ENCODE measurements around the gene OS9.

- TF ChIP-seq CHD1 (IDR thresholded peaks at IDR 0.05; ENCODE audit: low read depth, low read length) (no peak), CTCF (conservative IDR thresholded peaks at IDR 0.05; ENCODE audit: low read depth, low read length) (no peak), POLR2A (IDR thresholded peaks at IDR 0.05; ENCODE audit: low read depth, low read length) (no peak), MXI1 (IDR thresholded peaks at IDR 0.05; ENCODE audit: borderline replicate concordance, low read depth, low read length) (no peak), RAD21 (IDR thresholded peaks at IDR 0.05; ENCODE audit: low read length) (no peak), MAZ (IDR thresholded peaks at IDR 0.05; ENCODE audit: borderline replicate concordance, low read depth, low read length) (no peak), FOS (IDR thresholded peaks at IDR 0.05; ENCODE audit: low read depth, low read length) (no peak), SMC3 (IDR thresholded peaks at IDR 0.05; ENCODE audit: low read depth, low read length) (no peak), BHLHE40 (IDR thresholded peaks at IDR 0.05; ENCODE audit: low read depth, low read length) (no peak), RFX5 (IDR thresholded peaks at IDR 0.05; ENCODE audit: low read depth, low read length) (no peak)
These were observed 52.1 kb downstream of the OS9 start for GRCh38 chr12:57746025-57746424.

Measured in IMR-90 (cell line).